GM08714 (cell line): ENCODE data around the gene HDAC8.
"Not testable (repeated sequence)": the region's sequence is repeated elsewhere in the genome, so short reads cannot be mapped to it uniquely, and the experiment has no call there.

Experiments
- H3K4me3 ChIP-seq: fragments of 200-500 bp; sonication (Bioruptor generic); 2 replicates; pipeline ENCODE4 v1.5.1; 2014; ENCODE audit warnings: mild to moderate bottlenecking, low read length, inconsistent platforms
- ZNF274 ChIP-seq: IDR thresholded peaks from 2 replicates; pipeline ENCODE4 v1.6.1; 2012; ENCODE audit warnings: mild to moderate bottlenecking, low read depth, low read length

Gene HDAC8

DNA sequence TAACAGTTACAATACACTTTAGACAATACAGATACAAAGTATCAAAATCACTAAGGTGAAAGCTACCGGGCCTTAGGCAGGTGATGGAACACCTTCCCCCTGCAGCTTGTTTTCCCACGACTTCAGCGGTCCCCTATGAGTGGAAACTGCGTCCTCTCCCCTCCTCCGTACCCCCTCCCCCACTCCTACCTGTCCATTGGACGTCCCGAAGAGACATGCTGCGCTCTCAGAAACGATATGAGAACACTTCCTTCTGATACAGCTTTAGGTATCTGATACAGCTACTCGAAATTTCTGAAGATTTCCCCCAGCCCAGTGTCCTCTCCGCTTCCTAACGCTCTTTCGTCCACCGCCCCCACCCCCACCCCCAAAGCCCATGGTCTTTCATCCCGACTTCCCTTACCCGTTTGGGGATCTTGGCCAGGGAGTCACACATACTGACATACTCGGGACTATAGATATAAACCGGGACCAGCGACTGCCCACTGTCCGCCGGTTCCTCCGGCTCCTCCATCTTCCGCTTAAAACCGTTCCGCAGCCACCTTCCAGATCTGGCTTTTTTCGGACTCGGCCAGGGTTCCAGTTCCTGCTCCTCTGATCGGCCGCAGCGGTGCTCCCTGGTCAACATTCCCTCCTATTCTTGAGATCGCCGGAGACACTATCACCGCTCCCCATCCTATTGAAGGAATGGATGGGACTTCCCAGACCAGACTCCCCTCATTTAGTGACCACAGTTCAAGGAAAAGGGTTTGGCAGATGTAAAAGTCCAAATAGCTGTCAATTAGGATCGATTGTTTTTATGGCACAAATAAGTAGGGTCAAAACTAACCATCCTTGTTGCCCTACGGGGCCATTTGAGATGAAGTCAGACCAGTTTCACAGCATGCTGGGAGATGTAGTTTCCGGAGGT lies at the start of gene HDAC8:
HDAC8 (minus strand) TSS at position 596 of the 910 bp plus-strand sequence; CDS start at position 514, 82 bp downstream.
- peak within 1 kb of the TSS; percentile 83 for H3K4me3 ChIP-seq
- TF ChIP-seq ZNF274, result no peak

DNA sequence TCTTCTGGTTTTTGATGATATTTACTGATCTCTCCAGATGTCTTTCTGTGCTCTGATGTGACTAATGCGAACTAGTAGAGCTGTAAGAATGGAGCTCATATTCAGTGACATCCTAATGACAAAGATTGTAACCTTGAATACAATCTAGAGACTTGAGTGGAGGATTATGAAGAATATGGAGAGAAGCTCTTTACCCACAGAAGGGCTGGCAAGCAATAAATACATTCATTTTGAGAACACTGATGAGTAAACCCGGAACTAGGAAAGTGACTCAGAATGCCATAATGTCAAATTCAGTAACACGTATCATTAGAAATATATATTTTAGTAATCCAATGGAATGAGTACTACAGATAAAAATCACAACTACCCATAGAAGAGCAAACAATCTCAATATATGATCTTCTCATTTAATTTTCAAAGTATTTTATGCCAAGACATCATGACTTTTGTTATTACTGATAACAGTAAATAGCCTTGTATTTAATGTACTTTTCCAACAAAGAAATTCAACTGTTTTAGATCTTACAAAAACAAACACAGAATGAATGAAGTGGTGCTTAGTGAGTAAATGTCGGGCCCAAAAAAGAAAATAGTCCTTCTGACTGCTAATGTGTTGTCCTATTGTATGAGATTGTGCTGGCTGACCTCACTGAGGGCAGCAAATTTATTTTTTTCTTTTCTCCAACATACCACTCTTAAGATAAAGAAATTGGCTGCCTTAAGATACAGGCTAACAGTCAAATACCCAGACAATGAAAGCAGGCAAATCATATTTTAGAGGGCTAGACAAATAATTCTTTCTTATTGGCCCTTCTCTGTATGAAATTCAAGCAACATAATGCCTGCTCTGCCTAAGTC lies 49.2 kb upstream of the HDAC8 start:
- TF ChIP-seq ZNF274, result no peak
- no peak overlapping the region for H3K4me3 ChIP-seq

DNA sequence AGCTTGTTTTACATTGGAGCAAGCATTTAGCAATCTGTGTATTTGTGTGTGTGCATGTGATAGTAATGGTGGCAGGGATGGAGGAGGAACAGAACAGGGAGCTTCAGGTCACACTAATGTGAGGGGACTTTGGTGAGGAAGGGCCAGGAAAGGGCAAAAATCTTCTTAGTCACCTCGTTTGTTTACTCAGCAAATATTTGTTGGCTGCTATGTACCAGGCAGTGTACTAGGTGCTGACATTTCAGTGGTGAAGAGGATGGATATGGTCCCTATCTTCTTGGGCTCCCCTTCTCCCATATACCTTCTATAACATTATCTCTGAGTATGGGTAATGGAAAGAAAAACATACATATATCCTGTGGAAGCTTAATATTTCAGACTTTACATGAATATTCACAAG lies 48.5 kb upstream of the HDAC8 start:
- TF ChIP-seq ZNF274, result no peak

DNA sequence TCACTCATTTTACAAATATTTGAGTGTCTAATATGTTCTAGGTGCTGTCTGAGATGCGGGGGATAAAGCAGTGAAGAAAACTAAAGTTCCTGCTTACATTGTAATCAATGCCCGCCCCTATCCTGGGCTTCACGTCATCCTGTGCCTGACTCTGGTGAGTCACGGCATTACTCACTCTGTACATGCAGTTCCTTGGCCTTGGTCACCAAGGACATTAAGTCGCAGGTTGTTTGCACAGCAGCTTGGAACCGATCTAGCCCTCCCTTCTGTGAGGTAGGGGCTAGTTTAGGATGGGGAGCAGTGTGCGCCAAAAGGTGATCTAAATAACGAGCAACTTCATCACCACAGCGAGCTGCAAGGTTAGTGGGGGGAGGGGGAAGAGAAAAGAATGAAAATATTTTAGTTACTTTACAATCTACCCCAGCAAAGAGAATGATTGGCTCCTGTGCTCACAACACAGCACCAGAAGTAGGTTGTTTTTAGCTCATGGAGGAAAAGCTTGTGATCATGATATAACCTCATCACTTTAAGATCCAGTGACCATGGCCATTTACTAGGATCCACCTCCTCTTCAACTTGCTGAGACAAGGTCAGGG lies 48.0 kb upstream of the HDAC8 start:
- H3K4me3 ChIP-seq, result no peak overlapping the region
- no peak for TF ChIP-seq ZNF274

More for the DNA sequence above, 48.5 kb upstream of the HDAC8 start:
- H3K4me3 ChIP-seq, result no peak overlapping the region

DNA sequence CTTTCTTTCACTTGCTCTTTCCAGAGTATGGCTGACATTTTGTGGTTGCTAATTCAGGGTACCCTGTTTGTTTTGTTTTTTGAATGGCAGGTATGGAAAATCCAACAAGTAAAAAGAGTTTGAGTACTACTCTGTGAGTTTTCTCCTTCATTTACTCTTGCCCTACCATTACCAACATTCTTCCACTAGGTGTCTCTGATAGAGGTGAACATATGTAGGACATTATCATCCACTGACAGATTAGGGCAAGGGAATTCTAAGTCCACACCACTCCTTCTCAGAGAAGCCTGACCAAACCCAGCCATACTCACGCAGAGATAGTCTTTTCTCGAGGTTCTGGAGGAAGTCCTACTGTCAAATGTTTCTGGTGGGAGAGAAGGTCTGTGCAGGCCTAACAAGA lies 36.7 kb upstream of the HDAC8 start:
- H3K4me3 ChIP-seq, result no peak overlapping the region
- TF ChIP-seq ZNF274, result no peak

DNA sequence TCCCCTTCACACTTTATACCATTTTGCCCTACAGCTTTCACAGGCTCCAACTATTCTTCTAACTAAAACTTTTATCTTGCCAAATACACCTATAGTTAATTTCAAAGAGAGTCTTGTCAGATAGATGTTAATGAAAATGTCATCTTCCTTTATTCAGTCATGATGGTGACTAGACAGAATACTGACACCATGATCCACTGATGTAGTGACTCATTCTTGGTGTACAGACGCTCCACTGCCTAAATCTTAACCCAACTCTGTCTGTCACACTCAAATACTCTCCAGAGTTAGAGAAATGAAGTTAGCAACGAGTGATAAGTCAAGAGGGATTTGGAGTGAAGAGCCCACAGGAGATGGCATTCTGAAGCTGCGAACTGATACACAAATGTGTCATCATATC lies 32.1 kb upstream of the HDAC8 start:
- TF ChIP-seq ZNF274, result no peak
- H3K4me3 ChIP-seq, result no peak overlapping the region

DNA sequence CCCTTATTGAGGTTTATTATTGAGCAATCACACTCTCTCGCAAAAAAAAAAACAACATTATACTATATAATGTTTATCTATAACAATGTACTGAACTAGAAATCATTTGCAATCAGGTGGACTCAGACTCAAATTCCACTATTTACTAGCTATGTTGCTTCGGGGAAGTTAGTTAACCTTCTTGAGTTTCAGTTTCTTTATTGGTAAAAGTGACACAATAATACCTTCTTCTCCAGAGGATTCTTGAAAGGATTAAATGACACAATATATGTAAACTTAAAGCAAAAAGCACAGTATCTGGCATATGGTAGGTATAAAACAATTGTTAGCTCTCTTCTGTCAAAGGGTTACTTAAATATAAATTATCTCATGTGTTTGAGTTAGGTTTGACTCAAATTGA lies 31.5 kb upstream of the HDAC8 start:
- no peak overlapping the region for H3K4me3 ChIP-seq
- no peak for TF ChIP-seq ZNF274

DNA sequence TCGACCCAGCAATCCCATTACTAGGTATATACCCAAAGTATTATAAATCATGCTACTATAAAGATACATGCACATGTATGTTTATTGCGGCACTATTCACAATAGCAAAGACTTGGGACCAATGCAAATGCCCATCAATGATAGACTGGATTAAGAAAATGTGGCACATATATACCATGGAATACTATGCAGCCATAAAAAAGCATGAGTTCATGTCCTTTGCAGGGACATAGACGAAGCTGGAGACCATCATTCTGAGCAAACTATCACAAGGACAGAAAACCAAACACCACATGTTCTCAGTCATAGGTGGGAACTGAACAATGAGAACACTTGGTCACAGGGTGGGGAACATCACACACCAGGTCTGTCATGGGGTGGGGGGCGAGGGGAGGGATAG lies 18.4 kb upstream of the HDAC8 start:
- H3K4me3 ChIP-seq, result not testable (repeated sequence)

DNA sequence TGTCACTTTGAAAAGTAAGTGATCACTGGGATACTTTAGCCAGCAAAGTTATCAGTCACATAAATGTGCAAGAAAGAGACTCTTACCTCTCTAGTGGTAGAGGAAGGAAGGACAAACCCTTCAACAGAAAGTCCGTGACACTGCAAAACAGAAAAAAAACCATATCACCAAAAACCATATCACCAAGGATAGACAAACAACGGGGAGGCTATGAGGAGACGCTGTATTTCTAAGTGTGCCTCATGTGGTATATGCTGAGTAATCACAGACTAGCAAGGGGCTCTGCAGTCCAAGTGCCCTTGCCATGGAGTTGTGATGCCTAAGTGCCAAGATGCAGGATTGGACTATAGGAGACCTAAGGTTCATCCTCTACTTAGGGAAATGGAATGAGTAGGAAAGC lies 11.5 kb upstream of the HDAC8 start:
- no peak overlapping the region for H3K4me3 ChIP-seq
- no peak for TF ChIP-seq ZNF274

DNA sequence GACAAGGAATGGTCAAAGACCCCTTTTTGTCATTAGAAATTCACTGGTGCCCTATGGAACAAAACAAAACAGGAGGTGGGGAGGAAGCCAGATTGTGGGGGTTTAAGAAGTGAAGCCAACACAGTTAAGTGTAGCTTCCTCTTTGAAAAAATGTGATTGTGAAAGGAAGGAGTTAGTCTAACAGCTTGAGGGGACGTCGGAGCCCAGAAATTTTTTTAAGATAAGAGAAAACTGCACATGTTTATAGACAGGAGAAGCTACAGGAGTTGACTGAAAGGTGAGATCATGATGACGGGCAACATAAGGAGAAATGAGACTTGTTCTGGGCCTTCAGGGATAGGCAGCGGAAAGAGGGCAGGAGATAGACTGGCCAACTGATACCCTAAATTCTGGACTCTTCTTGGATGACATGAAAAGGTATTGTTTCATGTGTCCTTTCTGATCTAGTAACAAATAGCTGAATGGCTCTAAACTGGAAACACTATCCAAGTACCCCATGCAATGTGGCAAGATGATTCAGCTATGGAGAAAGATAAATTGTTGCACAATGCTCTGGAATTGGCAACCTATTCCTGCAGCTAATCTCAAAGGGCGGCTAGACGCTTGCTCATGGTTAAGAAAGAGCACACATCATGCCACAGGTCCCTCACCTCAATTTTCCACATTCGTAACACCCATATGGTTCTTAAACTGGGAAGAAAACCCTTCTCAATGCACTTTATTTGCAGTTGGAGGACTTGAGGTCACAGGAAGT lies 3.7 kb upstream of the HDAC8 start:
- H3K4me3 ChIP-seq, result no peak overlapping the region
- no peak for TF ChIP-seq ZNF274

DNA sequence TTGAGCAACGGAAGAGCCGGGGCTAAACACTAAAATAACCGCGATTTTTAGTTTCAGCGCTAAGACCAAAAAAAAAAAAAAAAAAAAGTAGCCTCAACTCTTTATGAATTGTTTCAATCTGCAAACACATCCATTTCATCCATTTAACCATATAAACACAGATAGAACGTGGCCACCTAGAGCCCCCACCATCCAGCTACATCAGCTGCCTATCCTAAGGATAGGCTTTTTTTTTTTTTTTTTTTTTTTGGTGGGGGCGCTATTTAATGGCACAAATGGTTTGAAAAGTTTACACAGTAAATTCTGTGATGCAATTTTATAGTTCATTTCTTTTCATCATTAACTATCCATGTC lies 492 bp upstream of the HDAC8 start:
- no peak for TF ChIP-seq ZNF274
- H3K4me3 ChIP-seq, result peak overlapping the region; percentile 83

DNA sequence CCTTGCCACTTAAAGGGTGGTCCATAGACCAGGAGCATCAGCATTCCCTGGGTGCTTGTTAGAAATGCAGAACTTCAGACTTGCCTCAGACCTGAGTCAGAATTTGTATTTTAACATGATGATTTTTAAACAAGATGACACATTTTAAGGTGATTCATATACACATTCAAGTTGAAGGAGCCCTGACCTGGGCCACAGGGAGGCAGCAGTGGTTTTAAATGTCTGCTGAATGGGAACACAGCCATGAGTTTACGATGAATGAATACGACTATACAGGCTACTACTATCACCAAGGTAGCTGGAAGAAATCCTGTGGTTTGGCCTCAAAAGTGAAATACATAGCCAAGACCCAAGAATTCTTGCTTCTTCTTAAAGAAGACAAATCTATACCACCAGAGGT lies 2.9 kb downstream of the HDAC8 start:
- TF ChIP-seq ZNF274, result no peak
- no peak overlapping the region for H3K4me3 ChIP-seq

DNA sequence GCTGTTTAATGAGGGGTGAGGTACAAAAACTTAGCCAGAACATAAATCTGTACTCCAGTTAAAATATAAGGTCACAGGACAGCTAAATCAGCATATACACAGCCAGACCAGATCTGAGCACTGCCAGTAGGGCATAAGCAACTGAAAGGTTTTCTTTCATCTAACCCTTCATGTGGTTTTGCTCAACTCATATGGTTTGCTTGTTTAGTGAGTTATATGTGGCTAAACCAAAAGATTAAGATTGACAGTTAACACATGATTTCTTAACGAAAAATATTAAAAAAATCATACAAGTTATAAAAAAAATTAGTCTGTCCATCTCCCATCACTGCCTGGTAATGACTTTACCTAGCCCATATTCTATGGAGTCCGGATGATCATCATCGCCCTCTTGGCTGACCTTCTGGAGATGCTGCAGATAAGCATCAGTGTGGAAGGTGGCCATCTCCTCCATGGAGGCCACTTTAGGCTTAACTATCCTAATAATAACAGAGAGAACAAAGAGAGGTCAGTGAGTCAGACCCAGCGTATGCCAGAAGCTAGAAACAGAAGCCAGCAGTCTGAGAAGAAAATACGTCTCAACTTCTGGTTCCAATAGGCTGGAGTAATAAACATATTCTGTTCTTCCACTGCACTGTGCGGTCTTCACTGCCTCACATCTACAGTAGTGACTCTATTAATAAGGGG lies 4.1 kb downstream of the HDAC8 start:
- TF ChIP-seq ZNF274, result no peak
- no peak overlapping the region for H3K4me3 ChIP-seq
